ENCODE data around the gene C19orf12.
A peak's percentile ranks its signal among the peaks of the same experiment; 100 is the strongest.

The C19orf12 gene

DNA sequence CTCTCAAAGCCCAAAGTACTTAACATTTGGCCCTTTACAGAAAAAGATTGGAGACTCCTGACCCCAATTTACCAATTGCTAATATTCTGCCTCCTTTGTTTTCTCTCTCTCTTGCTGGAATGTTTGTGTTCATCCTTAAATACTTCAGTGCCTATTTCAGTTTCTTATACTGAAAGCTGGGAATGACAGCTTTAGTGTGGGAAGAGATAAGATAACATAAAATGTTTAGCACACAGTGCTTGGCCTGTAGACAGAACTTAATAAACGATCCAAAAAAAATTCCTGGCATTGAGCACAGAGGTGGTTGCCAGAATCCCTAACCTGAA is 52.8 kb downstream of the C19orf12 start:
- no peak for DNase-seq

DNA sequence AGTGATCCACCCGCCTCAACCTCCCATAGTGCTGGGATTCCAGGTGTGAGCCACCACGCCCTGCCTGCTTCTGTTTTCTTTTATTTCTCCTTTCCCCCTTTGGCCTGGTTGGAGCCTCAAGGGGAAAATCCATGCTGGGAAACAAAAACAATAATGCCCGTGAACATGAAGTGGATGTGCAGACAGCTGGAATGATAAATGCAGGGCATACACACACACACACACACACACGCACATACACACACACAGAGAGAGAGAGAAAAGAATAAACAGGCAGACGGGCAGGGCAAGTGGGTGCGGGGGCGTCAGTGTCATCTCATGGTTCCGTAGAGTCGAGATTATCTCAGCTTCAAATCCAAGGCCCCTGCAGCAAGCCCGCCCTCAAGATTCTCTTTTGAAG is 54.2 kb downstream of the C19orf12 start:
- DNase-seq, result peak; percentile 53 to 62

DNA sequence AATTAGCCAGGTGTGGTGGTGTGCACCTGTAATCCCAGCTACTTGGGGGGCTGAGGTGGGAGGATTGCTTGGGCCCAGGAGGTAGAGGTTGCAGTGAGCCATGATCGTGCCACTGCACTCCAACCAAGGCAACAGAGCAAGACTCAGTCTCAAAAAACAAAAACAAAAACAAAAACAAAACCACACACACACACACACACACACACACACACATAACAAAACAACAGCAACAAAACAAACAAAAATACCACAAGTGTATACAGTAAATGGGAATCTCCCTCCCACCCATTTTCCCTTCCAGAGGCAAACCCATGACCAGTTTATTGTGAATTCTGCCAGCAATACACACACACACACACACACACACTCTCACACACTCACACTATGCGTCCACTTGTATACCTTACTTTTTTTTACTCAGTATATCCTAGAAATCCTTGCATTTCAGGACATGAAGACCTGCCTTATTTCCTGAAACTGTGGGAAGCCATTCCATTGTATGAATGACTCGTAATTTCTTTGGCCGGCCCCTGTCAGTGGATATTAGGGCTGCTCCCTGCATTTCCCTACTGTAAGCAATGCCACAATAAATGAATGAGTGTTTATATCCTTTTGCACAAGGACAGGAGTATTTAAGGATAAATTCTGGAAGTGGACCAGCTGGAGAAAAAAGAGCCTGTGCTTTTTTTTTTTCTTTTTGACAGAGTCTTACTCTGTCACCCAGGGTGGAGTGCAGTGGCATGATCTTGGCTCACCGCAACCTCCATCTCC is 56.7 kb downstream of the C19orf12 start:
- no peak for DNase-seq

DNA sequence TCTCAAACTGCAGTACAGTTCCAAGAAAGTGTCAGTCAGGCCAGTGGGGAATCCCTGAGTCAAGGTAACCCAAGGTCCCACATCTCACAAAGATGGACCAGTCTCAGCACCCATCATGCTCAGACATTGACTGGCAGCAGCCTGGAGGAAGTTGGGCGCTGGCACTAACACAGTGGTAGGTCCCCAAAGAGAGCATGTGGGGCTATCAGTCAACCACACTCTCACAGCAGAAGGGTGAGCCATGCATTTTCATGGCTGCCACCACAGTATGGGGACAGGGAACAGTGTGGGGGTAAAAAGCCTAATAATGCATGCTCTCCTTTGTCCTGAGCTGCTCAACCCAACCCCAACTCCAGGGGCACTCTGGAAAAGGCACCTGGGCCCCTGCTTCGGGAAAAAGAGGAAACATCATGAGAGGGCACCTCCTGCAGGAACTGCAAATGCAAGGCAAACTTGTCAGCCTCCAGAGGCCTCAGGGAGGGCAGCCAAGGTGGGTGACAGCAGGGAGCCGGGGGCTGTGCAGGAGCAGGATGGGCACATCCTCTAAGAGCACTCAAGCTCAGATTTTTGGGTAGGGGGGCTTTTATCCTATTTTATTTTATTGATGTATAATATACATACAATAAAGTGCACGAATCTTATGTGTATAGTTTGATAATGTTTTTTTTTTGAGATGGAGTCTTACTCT is 59.3 kb downstream of the C19orf12 start:
- DNase-seq, result no peak

DNA sequence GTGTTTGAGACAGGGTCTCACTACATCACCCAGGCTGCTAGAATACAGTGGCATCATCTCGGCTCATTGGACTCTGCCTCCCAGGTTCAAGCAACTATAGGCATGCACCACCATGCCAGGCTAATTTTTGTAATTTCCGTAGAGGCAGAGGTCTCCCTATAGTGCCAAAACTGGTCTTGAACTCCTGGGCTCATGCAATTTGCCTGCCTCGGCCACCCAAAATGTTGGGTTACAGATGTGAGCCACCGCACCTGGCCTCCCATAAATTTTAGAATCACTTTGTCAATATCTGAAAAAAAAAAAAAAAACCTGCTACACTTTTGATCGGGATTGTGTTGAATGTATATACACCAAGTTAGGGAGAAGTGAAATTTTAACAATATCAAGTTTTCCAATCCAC is 61.7 kb downstream of the C19orf12 start:
- no peak for DNase-seq

DNA sequence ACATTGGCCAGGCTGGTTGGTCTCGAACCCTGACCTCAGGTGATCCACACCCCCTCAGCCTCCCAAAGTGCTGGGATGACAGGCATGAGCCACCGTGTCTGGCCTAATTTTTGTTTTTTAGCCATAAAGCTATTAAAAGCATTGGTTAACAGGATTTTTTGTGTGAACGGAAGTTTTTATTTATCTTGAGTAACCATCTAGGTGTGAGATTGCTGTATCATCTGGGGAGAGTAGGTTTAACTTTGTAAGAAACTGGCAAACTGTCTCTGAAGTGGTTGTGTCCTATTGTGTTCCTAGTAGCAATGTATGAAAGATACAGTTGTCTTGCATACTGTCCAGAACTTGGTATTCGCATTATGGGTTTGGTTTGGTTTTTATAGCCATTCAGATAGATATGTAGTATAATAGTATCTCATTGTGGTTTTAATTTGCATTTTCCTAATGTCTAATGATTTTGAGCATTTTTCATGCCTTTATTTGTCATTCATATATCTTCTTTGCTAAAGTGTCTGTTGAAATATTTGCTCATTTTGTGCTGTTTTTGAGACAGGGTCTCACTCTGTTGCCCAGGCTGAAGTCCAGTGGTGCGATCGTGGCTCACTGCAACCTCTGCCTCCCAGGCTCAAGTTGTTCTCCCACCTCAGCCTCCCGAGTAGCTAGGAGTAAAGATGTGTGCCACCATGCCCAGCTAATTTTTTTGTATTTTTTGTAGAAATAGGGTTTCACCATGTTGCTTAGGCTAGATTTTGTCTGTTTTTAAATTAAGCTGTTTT is 63.3 kb downstream of the C19orf12 start:
- DNase-seq, result no peak

DNA sequence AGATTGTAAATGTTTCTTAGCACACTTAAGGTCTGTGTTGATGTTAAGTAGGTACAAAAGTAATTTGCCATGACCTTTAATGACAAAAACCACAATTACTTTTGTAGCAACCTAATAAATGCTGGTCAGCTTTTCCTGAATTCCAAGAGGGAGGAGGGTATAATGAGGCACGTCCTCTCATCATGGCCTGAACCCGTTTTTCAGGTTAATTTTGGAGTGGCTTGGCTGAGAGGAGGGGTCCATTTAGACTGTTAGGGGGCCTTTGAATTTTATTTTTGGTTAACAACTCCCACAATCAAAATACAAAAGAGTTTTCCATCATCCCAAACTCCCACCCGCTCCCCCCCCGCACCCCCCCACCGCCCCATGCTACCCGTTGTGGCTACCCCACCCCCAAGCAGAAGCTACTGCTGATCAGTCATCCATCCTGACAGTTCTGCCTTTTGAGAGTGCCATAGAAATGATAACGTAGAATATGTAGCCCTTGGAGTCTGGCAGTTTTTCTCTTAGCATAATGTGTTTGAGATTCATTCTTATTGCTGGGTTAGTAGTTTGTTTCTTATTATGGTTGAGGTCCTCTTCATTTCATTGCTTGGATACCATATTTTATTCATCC is 64.2 kb downstream of the C19orf12 start:
- no peak for DNase-seq
